Smooth muscle cell (in vitro differentiated cells): ENCODE data around the gene UBE2J2. TPM values are rescaled to one million over a fixed set of nuclear protein-coding genes. Genes with fewer than 3 reads are reported as not detected.

Experiments used
- DNase-seq: peaks from one replicate; lab custom pipeline; 2025; ENCODE audit not compliant: unreplicated experiment; lab: John Stamatoyannopoulos, UW
- H2AFZ ChIP-seq: fragments of 200-600 bp; sonication (generic); 2 replicates; pipeline ENCODE4 v1.6.0; 2016; ENCODE audit warnings: antibody characterized with exemption, low read depth, mild to moderate bottlenecking
- H3F3A ChIP-seq: fragments of 200-600 bp; sonication (generic); 2 replicates; pipeline ENCODE4 v1.6.0; 2017; ENCODE audit warnings: antibody characterized with exemption, low read depth
- H3K27ac ChIP-seq: fragments of 200-600 bp; sonication (generic); 2 replicates; pipeline ENCODE4 v1.5.1; 2016; ENCODE audit warnings: low read depth, mild to moderate bottlenecking
- H3K27me3 ChIP-seq: fragments of 200-600 bp; sonication (generic); 2 replicates; pipeline ENCODE4 v1.6.1; 2016; ENCODE audit warnings: low read depth, mild to moderate bottlenecking
- H3K36me3 ChIP-seq: fragments of 200-600 bp; sonication (generic); 2 replicates; pipeline ENCODE4 v1.5.1; 2016; ENCODE audit warnings: low read depth
- H3K4me1 ChIP-seq: fragments of 200-600 bp; sonication (generic); 2 replicates; pipeline ENCODE4 v1.5.1; 2016; ENCODE audit warnings: low read depth
- H3K4me2 ChIP-seq: fragments of 200-600 bp; sonication (generic); 2 replicates; pipeline ENCODE4 v1.6.0; 2016; ENCODE audit warnings: mild to moderate bottlenecking
- H3K4me3 ChIP-seq: fragments of 200-600 bp; sonication (generic); 2 replicates; pipeline ENCODE4 v1.5.1; 2016; ENCODE audit warnings: mild to moderate bottlenecking
- H3K79me2 ChIP-seq: fragments of 200-600 bp; sonication (generic); 2 replicates; pipeline ENCODE4 v1.6.0; 2016; ENCODE audit warnings: low read depth, mild to moderate bottlenecking
- H3K9ac ChIP-seq: fragments of 200-600 bp; sonication (generic); 2 replicates; pipeline ENCODE4 v1.6.0; 2016; ENCODE audit warnings: low read depth
- H3K9me3 ChIP-seq: fragments of 200-600 bp; sonication (generic); replicated peaks from 2 replicates; pipeline ENCODE4 v1.5.1; 2016; ENCODE audit warnings: low read depth
- H4K20me1 ChIP-seq: fragments of 200-600 bp; sonication (generic); 2 replicates; pipeline ENCODE4 v1.6.0; 2016; ENCODE audit warnings: low read depth
- WGBS: methylation state at CpG from one replicate; pipeline ENCODE4 v1.1.7; 2016; ENCODE audit warnings: low lambda C conversion rate; 5-methylcytosine and 5-hydroxymethylcytosine counted together
- polyA plus RNA-seq: library from polyadenylated mRNA; unstranded; fragments of >200 nt; fragmentation: Nextera tagmentation; extraction: Ambion mirVana; gene quantifications from 2 replicates; pipeline ENCODE4 v1.2.1, GENCODE V29; 2016
- total RNA-seq: library from RNA; depleted of rRNA; stranded (reverse); fragments of >200 nt; gene quantifications from 2 replicates; pipeline ENCODE4 v1.2.3, GENCODE V29; 2014
- TF ChIP-seq, protein P1 (sequence below): fragments of 200-600 bp; sonication (generic); IDR thresholded peaks from 2 replicates; pipeline ENCODE4 v1.5.1; 2017; ENCODE audit warnings: borderline replicate concordance, mild to moderate bottlenecking, antibody characterized with exemption; ENCODE audit not compliant: insufficient read depth, poor library complexity, severe bottlenecking

Gene UBE2J2
- total and polyA plus RNA-seq, 2 experiments from 2014 or later, result 30.2 to 72.9 TPM

DNA sequence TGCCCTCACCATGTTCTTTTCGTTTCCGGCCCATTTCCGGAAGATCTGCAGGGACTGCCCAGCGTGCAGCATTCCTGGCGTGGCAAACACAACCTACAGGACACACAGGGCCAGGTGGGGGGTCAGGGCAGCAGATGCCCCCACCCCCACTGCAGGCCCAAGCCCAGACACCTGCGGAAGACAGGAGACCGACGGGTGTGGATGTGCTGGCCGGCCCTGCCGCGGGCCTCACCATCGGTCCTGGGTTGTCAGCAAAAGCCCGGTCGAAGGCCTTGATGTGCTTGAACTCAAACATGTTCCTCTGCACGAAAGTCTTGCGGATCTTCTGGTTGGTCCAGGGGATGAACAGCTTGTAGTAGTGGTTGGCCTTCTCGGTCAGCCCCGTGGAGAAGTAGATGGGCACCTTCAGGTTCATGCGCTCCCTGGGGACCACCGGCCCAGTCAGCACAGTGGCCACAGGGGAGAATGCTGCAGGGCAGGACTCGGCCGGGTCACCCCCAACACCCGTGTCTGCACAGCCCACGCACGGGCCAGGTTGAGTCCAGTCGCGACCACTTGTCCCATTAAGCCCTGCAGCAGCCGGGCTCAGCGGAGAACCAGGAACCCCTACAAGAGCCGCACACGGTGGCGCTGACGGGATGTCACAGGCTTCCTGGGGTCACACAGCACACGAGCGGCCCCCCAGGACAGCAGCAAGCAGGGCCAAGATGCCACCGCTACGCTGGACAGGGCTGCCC, 40.0 kb upstream of the UBE2J2 start:
- Histone ChIP-seq H3K4me3 (no peak overlapping the region), H3K9ac (no peak overlapping the region), H3K27ac (no peak overlapping the region), H3K36me3 (no peaks in the 10 kb centered on the region), H3K4me1 (peaks cover 10% of the 10 kb centered on the region), H3K27me3 (no peaks in the 10 kb centered on the region), H3K4me2 (no peak overlapping the region), H2AFZ (no peak overlapping the region), H4K20me1 (peaks cover 81% of the 10 kb centered on the region), H3K79me2 (peaks cover 26% of the 10 kb centered on the region), H3K9me3 (no peaks in the 10 kb centered on the region), H3F3A (peaks cover 4% of the 10 kb centered on the region)
- no peak for DNase-seq
- WGBS, result 96% methylated on average over 37 of the region's 37 CpGs
- TF ChIP-seq, protein P1, sequence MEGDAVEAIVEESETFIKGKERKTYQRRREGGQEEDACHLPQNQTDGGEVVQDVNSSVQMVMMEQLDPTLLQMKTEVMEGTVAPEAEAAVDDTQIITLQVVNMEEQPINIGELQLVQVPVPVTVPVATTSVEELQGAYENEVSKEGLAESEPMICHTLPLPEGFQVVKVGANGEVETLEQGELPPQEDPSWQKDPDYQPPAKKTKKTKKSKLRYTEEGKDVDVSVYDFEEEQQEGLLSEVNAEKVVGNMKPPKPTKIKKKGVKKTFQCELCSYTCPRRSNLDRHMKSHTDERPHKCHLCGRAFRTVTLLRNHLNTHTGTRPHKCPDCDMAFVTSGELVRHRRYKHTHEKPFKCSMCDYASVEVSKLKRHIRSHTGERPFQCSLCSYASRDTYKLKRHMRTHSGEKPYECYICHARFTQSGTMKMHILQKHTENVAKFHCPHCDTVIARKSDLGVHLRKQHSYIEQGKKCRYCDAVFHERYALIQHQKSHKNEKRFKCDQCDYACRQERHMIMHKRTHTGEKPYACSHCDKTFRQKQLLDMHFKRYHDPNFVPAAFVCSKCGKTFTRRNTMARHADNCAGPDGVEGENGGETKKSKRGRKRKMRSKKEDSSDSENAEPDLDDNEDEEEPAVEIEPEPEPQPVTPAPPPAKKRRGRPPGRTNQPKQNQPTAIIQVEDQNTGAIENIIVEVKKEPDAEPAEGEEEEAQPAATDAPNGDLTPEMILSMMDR, result no peak

DNA sequence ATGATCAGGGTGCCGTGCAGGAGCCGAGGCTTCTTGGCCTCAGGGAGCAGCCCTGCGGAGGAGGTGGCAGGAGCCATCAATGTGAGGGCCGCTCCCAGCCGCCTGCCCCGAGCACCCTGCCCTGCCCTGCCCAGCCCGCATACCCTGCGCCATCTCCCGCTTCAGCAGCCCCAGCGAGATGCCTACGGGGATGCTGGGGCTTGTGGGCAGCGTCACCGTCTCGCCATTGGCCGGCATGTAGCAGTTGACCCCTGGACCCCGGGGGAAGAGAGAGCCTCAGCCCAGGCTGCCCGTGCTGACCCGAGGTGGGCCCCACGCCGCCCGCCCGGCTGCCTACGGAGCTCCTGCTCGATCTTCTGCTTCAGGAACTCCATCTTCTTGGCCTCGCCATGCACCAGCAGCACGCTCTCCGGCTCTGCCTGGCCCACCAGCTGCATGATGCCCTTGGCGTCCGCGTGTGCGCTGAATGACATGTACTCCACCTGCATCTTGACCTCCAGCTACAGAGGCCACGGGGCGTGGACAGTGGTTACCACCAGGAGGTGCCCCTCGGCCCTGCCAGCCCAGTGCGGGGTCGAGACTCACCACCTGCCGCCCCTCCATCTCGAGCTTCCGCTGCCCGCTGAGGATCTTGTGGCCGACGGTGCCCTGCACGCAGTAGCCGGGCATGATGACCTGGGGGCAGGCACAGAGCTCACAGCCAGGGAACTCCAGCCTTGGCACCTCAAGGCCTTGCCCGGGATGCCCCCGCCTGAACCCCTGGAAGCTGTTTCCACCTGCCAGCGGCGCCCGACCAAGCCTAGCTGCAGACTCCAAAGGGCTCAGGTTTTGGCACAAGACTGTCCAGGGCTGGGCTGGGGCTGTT, 39.0 kb upstream of the UBE2J2 start:
- WGBS, result 98% methylated on average over 47 of the region's 49 CpGs
- Histone ChIP-seq H3K27ac (no peak overlapping the region), H3F3A (peaks cover 4% of the 10 kb centered on the region), H3K79me2 (peaks cover 17% of the 10 kb centered on the region), H4K20me1 (peaks cover 71% of the 10 kb centered on the region), H3K9ac (no peak overlapping the region), H2AFZ (no peak overlapping the region), H3K4me2 (no peak overlapping the region), H3K4me1 (peaks cover 10% of the 10 kb centered on the region), H3K27me3 (no peaks in the 10 kb centered on the region), H3K4me3 (no peak overlapping the region), H3K9me3 (no peaks in the 10 kb centered on the region), H3K36me3 (no peaks in the 10 kb centered on the region)
- TF ChIP-seq, protein P1, result no peak
- no peak for DNase-seq

DNA sequence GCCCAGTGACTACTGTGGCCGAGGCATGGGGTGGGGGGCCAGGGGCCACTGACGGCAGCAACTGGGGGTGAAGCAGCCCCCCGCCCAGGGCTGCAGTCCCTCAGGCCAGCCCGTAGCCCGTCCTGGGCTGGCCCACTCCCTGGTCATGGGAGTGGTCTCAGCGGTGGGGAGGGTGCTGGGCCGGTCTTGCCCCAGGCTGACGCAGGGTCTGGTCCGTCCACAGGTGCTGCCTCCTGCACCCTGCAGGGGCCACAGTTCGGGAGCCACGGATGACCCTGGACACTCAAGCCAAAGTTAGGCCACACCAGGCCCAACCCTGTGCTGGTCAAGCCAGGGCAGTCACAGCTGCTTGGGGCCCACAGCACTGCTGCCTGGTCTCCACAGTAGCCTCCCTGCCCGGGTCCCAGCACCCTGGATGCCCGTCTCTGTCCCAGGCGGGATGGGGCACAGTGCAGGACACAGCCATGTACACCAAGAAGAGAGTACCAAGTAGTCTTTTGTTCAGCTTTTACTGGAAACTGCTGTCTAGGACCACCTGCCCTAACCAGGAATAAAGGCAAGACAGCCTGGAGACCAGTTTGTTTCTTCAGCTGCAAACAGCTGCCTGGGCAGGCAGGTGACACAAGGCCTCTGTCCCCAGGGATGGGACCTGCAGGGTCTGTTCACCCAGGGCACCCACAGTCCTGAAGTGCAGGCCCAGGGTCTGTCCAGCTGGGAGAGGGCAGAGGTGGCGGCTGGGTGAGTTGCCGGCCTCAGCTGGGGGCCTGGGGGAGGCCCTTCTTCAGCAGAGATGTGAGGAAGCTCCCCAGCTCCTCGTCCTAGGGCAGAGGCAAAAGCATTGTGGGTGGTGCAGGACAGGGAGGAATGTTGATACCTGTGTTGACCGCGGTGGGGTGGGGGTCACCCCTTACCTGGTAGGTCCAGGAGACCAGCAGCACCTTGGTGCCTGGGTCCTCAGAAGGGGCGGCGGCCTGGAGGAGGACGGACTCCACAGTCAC, 37.8 kb upstream of the UBE2J2 start:
- 96% methylated on average over 22 of the region's 22 CpGs for WGBS
- Histone ChIP-seq H3K4me3 (no peak overlapping the region), H3K9ac (no peak overlapping the region), H4K20me1 (peaks cover 71% of the 10 kb centered on the region), H3K4me1 (peaks cover 17% of the 10 kb centered on the region), H3K27me3 (no peaks in the 10 kb centered on the region), H3K9me3 (no peaks in the 10 kb centered on the region), H3K79me2 (peaks cover 18% of the 10 kb centered on the region), H2AFZ (no peak overlapping the region), H3K36me3 (no peaks in the 10 kb centered on the region), H3F3A (peaks cover 4% of the 10 kb centered on the region), H3K27ac (no peak overlapping the region), H3K4me2 (no peak overlapping the region)
- DNase-seq, result no peak
- TF ChIP-seq, protein P1, result no peak
